HepG2 (cell line): Measurements from ENCODE around the gene PACS2. TPM values are rescaled to one million over a fixed set of nuclear protein-coding genes. Genes with fewer than 3 reads are reported as not detected.

Source experiments
- ATAC-seq: fragments of 200-7000 bp; cut with Tn5 transposase; 3 replicates; pipeline ENCODE4 v1.9.1; 2020; ENCODE audit warnings: mild to moderate bottlenecking, moderate library complexity
- BruUV-seq: library from RNA; stranded (reverse); fragments of 400-500 nt; replicated peaks from 2 replicates; lab custom pipeline; 2021; lab: Mats Ljungman, UMichigan
- CTCF ChIA-PET: fragments of 300-600 bp; formaldehyde crosslinking; extraction: SDS; loops from one replicate; lab custom pipeline; 2021; ENCODE audit warnings: low total read pairs, inconsistent platforms, low intra/inter-chr PET ratio; lab: Yijun Ruan, JAX
- POLR2A ChIA-PET: fragments of 350-600 bp; sonication (Branson Sonifier 250); formaldehyde crosslinking; loops from one replicate; lab custom pipeline; 2020; ENCODE audit warnings: antibody characterized with exemption, inconsistent platforms; lab: Yijun Ruan, JAX
- DNase-seq: peaks from one replicate; pipeline ENCODE4 v3.0.0-alpha.2; 2015; ENCODE audit warnings: low spot score
- FAIRE-seq: peaks from 3 replicates; lab custom pipeline; 2011; peaks lifted over from hg19 to GRCh38; lab: Jason Lieb, UNC
- H2AFZ ChIP-seq: one replicate; pipeline ENCODE4 v1.6.1; 2011; ENCODE audit warnings: low read length, inconsistent platforms
- H3K27ac ChIP-seq: fragments of 300-600 bp; 3 replicates; pipeline ENCODE4 v1.8.0; 2011; ENCODE audit warnings: mixed run types, mild to moderate bottlenecking, mixed read lengths, low read length, inconsistent platforms; ENCODE audit not compliant: insufficient read depth; ENCODE audit errors: extremely low read length
- H3K27me3 ChIP-seq, 2 experiments: fragments of 200-600 bp in 1 of 2; 2 replicates in 1 of 2; 3 replicates in 1 of 2; pipeline versions ENCODE4 v1.6.0 to v1.8.0; 2011; ENCODE audit warnings: low read length in 2 of 2, mild to moderate bottlenecking in 2 of 2, moderate library complexity in 2 of 2, inconsistent platforms in 1 of 2; ENCODE audit not compliant: insufficient read depth in 2 of 2, control insufficient read depth in 1 of 2
- H3K36me3 ChIP-seq, 2 experiments: fragments of 200-600 bp in 1 of 2; replicated peaks in 1 of 2; 2 replicates in 1 of 2; 3 replicates in 1 of 2; pipeline versions ENCODE4 v1.5.1 to v1.8.0; 2011; ENCODE audit warnings: low read length in 2 of 2, inconsistent platforms in 1 of 2; ENCODE audit not compliant: insufficient read depth in 2 of 2, control insufficient read depth in 1 of 2
- H3K4me1 ChIP-seq: 2 replicates; pipeline ENCODE4 v1.5.1; 2012; ENCODE audit warnings: low read length, inconsistent platforms; ENCODE audit not compliant: insufficient read depth
- H3K4me2 ChIP-seq: 2 replicates; pipeline ENCODE4 v1.6.0; 2011; ENCODE audit warnings: low read depth, low read length, inconsistent platforms
- H3K4me3 ChIP-seq, 3 experiments: fragments of 200-600 bp in 1 of 3; sonication (generic), shearing (Covaris generic) in 1 of 3; replicated peaks in 1 of 3; 2 replicates each; pipeline ENCODE4 v1.5.1; 2011 to 2016; ENCODE audit warnings: low read length in 3 of 3, inconsistent platforms in 2 of 3, low read depth in 2 of 3, mild to moderate bottlenecking in 2 of 3, control low read depth in 1 of 3, mixed read lengths in 1 of 3; ENCODE audit not compliant: insufficient read depth in 1 of 3
- H3K79me2 ChIP-seq: one replicate; pipeline ENCODE4 v1.6.1; 2011; ENCODE audit warnings: low read length, inconsistent platforms; ENCODE audit not compliant: insufficient read depth
- H3K9ac ChIP-seq: 2 replicates; pipeline ENCODE4 v1.6.0; 2011; ENCODE audit warnings: mild to moderate bottlenecking, low read depth, low read length, inconsistent platforms; ENCODE audit not compliant: insufficient read depth
- H3K9me3 ChIP-seq: 2 replicates; pipeline ENCODE4 v1.5.1; 2012; ENCODE audit warnings: mild to moderate bottlenecking, low read length
- H4K20me1 ChIP-seq: 2 replicates; pipeline ENCODE4 v1.6.0; 2011; ENCODE audit warnings: inconsistent platforms, mild to moderate bottlenecking, low read length, moderate library complexity; ENCODE audit not compliant: insufficient read depth
- EHMT2 ChIP-seq: fragments of 200-600 bp; sonication (generic); IDR thresholded peaks from 2 replicates; pipeline ENCODE4 v1.7.0; 2017; ENCODE audit warnings: antibody characterized with exemption, low read depth, low read length, borderline replicate concordance
- FOSL1 ChIP-seq: sonication (generic); formaldehyde crosslinking; IDR thresholded peaks from 2 replicates; pipeline ENCODE4 v1.9.0; 2021; ENCODE audit warnings: missing genetic modification reagents, borderline replicate concordance
- GABPB1 ChIP-seq: IDR thresholded peaks from 2 replicates; pipeline ENCODE4 v1.6.1; 2016; ENCODE audit warnings: mild to moderate bottlenecking, missing genetic modification reagents, moderate library complexity, missing compliant biosample characterization
- KDM5A ChIP-seq: fragments of 200-600 bp; sonication (generic); IDR thresholded peaks from 2 replicates; pipeline ENCODE4 v1.7.0; 2018; ENCODE audit warnings: antibody characterized with exemption, mild to moderate bottlenecking, low read length, borderline replicate concordance
- MZF1 ChIP-seq: sonication (generic); formaldehyde crosslinking; IDR thresholded peaks from 2 replicates; pipeline ENCODE4 v1.8.1; 2023; ENCODE audit warnings: mild to moderate bottlenecking, missing genetic modification reagents, borderline replicate concordance
- NFE2L1 ChIP-seq: sonication (generic); formaldehyde crosslinking; IDR thresholded peaks from 2 replicates; pipeline ENCODE4 v1.4.0; 2020; ENCODE audit warnings: missing genetic modification reagents, mild to moderate bottlenecking, borderline replicate concordance
- PRMT3 ChIP-seq: sonication (generic); formaldehyde crosslinking; IDR thresholded peaks from 2 replicates; pipeline ENCODE4 v1.8.1; 2022; ENCODE audit warnings: low read depth, mild to moderate bottlenecking, moderate library complexity, missing genetic modification reagents, borderline replicate concordance
- RBM39 ChIP-seq: fragments of 200-400 bp; formaldehyde crosslinking; IDR thresholded peaks from one replicate; pipeline ENCODE4 v1.6.1; 2018; ENCODE audit warnings: antibody characterized with exemption, mild to moderate bottlenecking, low read depth, low read length; ENCODE audit not compliant: poor library complexity, severe bottlenecking
- RFXAP ChIP-seq: sonication (generic); formaldehyde crosslinking; IDR thresholded peaks from 2 replicates; pipeline ENCODE4 v1.4.0; 2020; ENCODE audit warnings: missing genetic modification reagents, borderline replicate concordance
- TCF7L2 ChIP-seq: IDR thresholded peaks from 2 replicates; pipeline ENCODE4 v1.6.1; 2011; ENCODE audit warnings: mild to moderate bottlenecking, low read depth, low read length, moderate library complexity
- TMF1 ChIP-seq: sonication (generic); formaldehyde crosslinking; IDR thresholded peaks from 2 replicates; pipeline ENCODE4 v1.8.1; 2022; ENCODE audit warnings: low read depth, missing genetic modification reagents
- ZFY ChIP-seq: sonication (generic); formaldehyde crosslinking; IDR thresholded peaks from 2 replicates; pipeline ENCODE4 v1.4.0; 2020; ENCODE audit warnings: missing genetic modification reagents
- ZFYVE20 ChIP-seq: sonication (generic); formaldehyde crosslinking; IDR thresholded peaks from 2 replicates; pipeline ENCODE4 v1.8.0; 2023; ENCODE audit warnings: low read depth, mild to moderate bottlenecking, moderate library complexity, missing genetic modification reagents, borderline replicate concordance
- ZNF20 ChIP-seq: sonication (generic); formaldehyde crosslinking; IDR thresholded peaks from 2 replicates; pipeline ENCODE4 v1.4.0; 2020; ENCODE audit warnings: mild to moderate bottlenecking, moderate library complexity, missing genetic modification reagents
- ZNF501 ChIP-seq: sonication (generic); formaldehyde crosslinking; IDR thresholded peaks from 2 replicates; pipeline ENCODE4 v1.5.1; 2020; ENCODE audit warnings: mild to moderate bottlenecking, moderate library complexity, missing genetic modification reagents
- ZNF543 ChIP-seq: sonication (generic); formaldehyde crosslinking; IDR thresholded peaks from 2 replicates; pipeline ENCODE4 v1.4.0; 2020; ENCODE audit warnings: mild to moderate bottlenecking, missing genetic modification reagents
- ZNF577 ChIP-seq: sonication (generic); formaldehyde crosslinking; IDR thresholded peaks from 2 replicates; pipeline ENCODE4 v1.4.0; 2020; ENCODE audit warnings: mild to moderate bottlenecking, low read depth, missing genetic modification reagents, borderline replicate concordance
- ZNF775 ChIP-seq: sonication (generic); formaldehyde crosslinking; IDR thresholded peaks from 2 replicates; pipeline ENCODE4 v1.4.0; 2020; ENCODE audit warnings: missing genetic modification reagents, mild to moderate bottlenecking, moderate library complexity, borderline replicate concordance
- WGBS: methylation state at CpG from one replicate; pipeline ENCODE4 v1.1.6; 2017; ENCODE audit warnings: low lambda C conversion rate; 5-methylcytosine and 5-hydroxymethylcytosine counted together
- in situ Hi-C: cut with HindIII; loops from 2 replicates; pipeline ENCODE4 v1.10.0; 2017; ENCODE audit warnings: low pct_unique_long_range_greater_than_20kb; ENCODE audit not compliant: extremely low pct_ligation_motif_present
- intact Hi-C: fragments of 100-400 bp; cut with micrococcal nuclease; formaldehyde crosslinking; loops from one replicate; pipeline ENCODE4 v1.10.0; 2022; ENCODE audit not compliant: unreplicated experiment
- polyA plus RNA-seq, 8 experiments: library from polyadenylated mRNA; depleted of rRNA in 3 of 8; stranded (reverse) in 7 of 8; unstranded in 1 of 8; fragments of >200 nt; fragmentation: Illumina TruSeq in 4 of 8; extraction: Trizol in 4 of 8; gene quantifications; 2 replicates each; pipeline versions ENCODE4 v1.2.1 to v1.2.3, GENCODE V29; 2011 to 2016; ENCODE audit warnings: low read depth in 4 of 8, missing spikeins in 1 of 8, mixed read lengths in 1 of 8; ENCODE audit not compliant: insufficient read depth in 1 of 8
- total RNA-seq, 5 experiments: library from RNA; depleted of rRNA; stranded (reverse); fragments of >200 nt; fragmentation: Illumina TruSeq; extraction: Trizol; gene quantifications; 2 replicates each; pipeline ENCODE4 v1.2.3, GENCODE V29; 2016; ENCODE audit warnings: low read depth in 1 of 5
- TF ChIP-seq, protein P1 (sequence below): sonication (generic); formaldehyde crosslinking; IDR thresholded peaks from 2 replicates; pipeline ENCODE4 v1.8.1; 2023; ENCODE audit warnings: mild to moderate bottlenecking, missing genetic modification reagents, borderline replicate concordance
- TF ChIP-seq, protein P2 (sequence below): sonication (generic); formaldehyde crosslinking; IDR thresholded peaks from 2 replicates; pipeline ENCODE4 v1.4.0; 2020; ENCODE audit warnings: missing genetic modification reagents, low read depth, mild to moderate bottlenecking, borderline replicate concordance

The PACS2 gene
- total and polyA plus RNA-seq, 2 of the 13 experiments (the other 11 are each of a cell fraction or from before 2014, with no cell fraction given), result 23.6 to 27.6 TPM

- no peak overlapping the region for H3K4me3 ChIP-seq
- CTCF ChIA-PET, result no interaction called here
Observed at GRCh38 chr14:105381446-105382342, 67.1 kb downstream of the PACS2 start.

GRCh38 chr14:105382343-105383082, 68.0 kb downstream of the PACS2 start:
- POLR2A ChIA-PET, result no interaction called here
- no peak overlapping the region for H3K4me2 ChIP-seq
- intact Hi-C loops, result no loop called here
- H3K79me2 ChIP-seq, result no peaks in the 10 kb centered on the region
- FAIRE-seq (no peak), DNase-seq (no peak), ATAC-seq (no peak)
- H2AFZ ChIP-seq, result no peak overlapping the region
- H3K4me1 ChIP-seq, result no peaks in the 10 kb centered on the region
- no peak overlapping the region for H3K27ac ChIP-seq
- no peaks in the 10 kb centered on the region for H4K20me1 ChIP-seq
- H3K27me3 ChIP-seq, result no peaks in the 10 kb centered on the region
- in situ Hi-C loops, result no loop called here
- CTCF ChIA-PET, result no interaction called here
- BruUV-seq, result no TSS peak
- H3K4me3 ChIP-seq, result no peak overlapping the region
- H3K9me3 ChIP-seq, result no peaks in the 10 kb centered on the region
- no peaks in the 10 kb centered on the region for H3K36me3 ChIP-seq
- H3K9ac ChIP-seq, result no peak overlapping the region
- WGBS, result 97% methylated on average over 13 of the region's 26 CpGs
- TF ChIP-seq TMF1 (CRISPR knock-in tag) (no peak), GABPB1 (no peak), ZNF577 (CRISPR knock-in tag) (no peak), PRMT3 (CRISPR knock-in tag) (no peak), ZNF501 (no peak), EHMT2 (no peak), ZFYVE20 (CRISPR knock-in tag) (no peak), RFXAP (CRISPR knock-in tag) (no peak), MZF1 (CRISPR knock-in tag) (no peak), FOSL1 (CRISPR knock-in tag) (no peak), TCF7L2 (no peak)
- TF ChIP-seq, protein P1, sequence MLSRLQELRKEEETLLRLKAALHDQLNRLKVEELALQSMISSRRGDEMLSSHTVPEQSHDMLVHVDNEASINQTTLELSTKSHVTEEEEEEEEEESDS (CRISPR knock-in tag), result no peak
- TF ChIP-seq, protein P2, sequence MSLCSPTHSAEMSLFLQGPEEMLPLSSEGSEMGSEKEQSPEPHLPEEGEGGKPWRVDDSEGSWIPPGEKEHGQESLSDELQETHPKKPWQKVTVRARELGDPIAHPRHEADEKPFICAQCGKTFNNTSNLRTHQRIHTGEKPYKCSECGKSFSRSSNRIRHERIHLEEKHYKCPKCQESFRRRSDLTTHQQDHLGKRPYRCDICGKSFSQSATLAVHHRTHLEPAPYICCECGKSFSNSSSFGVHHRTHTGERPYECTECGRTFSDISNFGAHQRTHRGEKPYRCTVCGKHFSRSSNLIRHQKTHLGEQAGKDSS, result no peak

More at GRCh38 chr14:105381446-105382342, 67.1 kb downstream of the PACS2 start:
- Histone ChIP-seq H3K4me1 (no peaks in the 10 kb centered on the region), H3K79me2 (no peaks in the 10 kb centered on the region), H3K27ac (no peak overlapping the region), H4K20me1 (no peaks in the 10 kb centered on the region), H3K9me3 (no peaks in the 10 kb centered on the region), H3K36me3 (no peaks in the 10 kb centered on the region), H3K27me3 (no peaks in the 10 kb centered on the region), H3K9ac (no peak overlapping the region), H2AFZ (no peak overlapping the region), H3K4me2 (no peak overlapping the region)
- in situ Hi-C loops, result no loop called here
- intact Hi-C loops, result no loop called here
- TF ChIP-seq ZNF775 (no peak), RBM39 (no peak), NFE2L1 (CRISPR knock-in tag) (no peak), ZFY (no peak), ZNF20 (no peak), ZNF543 (no peak), KDM5A (no peak)
- ATAC-seq (no peak), DNase-seq (no peak), FAIRE-seq (no peak)
- POLR2A ChIA-PET, result no interaction called here
- 100% methylated on average over 5 of the region's 27 CpGs for WGBS
- no TSS peak for BruUV-seq
